ENCODE results near the gene ACY1.

The ACY1 gene

DNA sequence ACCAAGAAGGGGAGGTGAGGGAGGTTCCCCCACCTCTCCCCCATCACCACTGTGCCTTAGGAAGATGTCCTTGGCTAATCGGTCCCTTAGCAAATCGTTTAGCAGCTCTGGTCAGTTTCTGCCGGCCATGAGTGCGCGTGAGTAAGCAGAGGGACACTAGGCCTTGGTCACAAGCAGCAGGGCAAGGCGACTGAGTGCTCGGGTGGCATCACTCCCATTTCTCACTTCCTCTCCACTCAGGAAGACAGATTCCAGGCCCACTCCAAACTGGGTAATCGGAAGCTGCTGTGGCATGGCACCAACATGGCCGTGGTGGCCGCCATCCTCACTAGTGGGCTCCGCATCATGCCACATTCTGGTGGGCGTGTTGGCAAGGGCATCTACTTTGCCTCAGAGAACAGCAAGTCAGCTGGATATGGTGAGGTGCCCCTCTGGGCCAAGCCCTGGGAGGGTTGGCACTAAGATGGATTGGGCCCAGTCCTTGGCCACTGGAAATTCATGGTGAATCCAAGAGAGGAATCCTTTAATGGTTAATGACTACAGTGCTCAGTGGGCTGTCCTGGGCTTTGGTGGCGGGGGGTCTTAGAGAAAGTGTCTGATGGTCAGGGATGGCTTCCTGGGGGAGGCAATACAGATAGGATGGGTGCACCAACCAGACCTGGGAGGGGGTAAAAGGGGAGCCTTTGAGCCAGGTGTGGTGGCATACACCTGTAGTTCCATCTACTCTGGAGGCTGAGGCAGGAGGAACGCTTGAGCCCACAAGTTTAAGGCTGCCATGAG lies 37.2 kb upstream of the ACY1 start:
- no peak for DNase-seq (ENCODE audit: low read depth, low spot score)

DNA sequence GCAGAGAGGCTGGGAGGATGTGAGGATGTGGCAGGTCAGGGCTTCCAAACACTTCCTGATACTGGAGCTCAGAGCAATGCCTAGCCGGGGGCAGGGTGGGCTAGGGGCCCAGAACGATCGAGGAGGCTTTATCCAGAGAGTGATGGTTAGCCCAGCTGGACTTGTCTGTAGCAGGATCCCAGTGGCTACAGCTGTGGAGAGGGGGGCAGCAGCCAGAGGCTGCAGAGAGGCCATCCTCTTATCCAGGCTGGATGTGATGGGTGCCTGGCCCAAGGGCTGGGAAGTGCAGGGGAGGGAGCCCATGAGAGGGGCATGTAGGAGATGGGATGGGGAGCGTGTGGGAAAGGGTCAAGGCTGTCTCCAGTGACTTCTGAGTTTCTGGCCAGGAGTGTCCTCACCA lies 36.5 kb upstream of the ACY1 start:
- no peak for DNase-seq (ENCODE audit: low read depth, low spot score)

DNA sequence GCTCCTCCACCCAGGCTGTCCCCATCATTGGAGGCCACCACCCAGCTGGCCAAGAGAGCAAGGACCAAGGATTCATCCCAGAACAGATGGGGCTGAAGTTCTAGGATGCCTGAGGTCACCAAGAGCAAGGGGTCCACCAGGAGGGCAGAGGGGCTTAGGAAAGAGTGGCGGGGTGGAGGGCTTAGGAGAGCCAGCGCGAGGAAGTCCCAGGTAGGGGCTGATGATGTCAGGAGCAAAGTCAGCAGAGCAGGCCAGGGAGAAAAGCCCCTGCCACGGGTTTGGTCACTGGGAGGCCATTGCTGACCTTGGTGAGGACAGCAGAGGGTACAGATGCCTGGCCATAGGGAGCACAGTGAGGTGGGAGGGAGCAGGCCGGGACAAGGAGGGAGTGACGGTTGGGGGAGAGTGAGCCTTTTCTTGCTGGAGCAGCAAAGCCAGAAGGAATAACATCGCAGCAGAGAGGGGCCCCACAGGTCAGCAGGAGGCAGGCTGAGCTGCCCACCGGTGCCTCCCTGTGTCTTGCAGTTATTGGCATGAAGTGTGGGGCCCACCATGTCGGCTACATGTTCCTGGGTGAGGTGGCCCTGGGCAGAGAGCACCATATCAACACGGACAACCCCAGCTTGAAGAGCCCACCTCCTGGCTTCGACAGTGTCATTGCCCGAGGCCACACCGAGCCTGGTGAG lies 36.0 kb upstream of the ACY1 start:
- no peak for DNase-seq (ENCODE audit: low read depth, low spot score)

- DNase-seq (ENCODE audit: low read depth, low spot score) = no peak
Measured at GRCh38 chr3:51948016-51948580, 35.2 kb upstream of the ACY1 start.

- no peak for DNase-seq (ENCODE audit: low read depth, low spot score)
Measured at GRCh38 chr3:51949121-51949520, 34.2 kb upstream of the ACY1 start.

GRCh38 chr3:51950899-51951298 lies 32.4 kb upstream of the ACY1 start:
- no peak for DNase-seq (ENCODE audit: low read depth, low spot score)

DNA sequence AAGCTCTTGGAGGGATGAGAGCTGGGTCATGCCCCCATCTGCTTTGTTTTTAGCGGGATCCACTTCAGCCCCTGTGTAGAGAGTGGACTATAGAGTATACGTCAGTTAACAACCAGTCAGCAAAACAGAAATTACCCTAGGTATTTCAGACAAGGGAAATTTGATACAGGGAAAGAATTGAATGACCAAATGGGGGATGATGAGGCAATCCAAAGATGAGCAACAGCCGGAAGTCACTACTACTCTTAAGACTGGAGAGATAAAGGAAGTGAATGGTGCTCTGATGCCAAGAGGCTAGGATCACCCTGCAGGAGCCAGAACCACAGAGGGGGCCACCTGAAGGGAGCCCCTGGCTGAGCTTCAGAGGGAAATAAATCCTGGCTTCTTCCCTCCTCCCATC lies 29.9 kb upstream of the ACY1 start:
- no peak for DNase-seq (ENCODE audit: low read depth, low spot score)

DNA sequence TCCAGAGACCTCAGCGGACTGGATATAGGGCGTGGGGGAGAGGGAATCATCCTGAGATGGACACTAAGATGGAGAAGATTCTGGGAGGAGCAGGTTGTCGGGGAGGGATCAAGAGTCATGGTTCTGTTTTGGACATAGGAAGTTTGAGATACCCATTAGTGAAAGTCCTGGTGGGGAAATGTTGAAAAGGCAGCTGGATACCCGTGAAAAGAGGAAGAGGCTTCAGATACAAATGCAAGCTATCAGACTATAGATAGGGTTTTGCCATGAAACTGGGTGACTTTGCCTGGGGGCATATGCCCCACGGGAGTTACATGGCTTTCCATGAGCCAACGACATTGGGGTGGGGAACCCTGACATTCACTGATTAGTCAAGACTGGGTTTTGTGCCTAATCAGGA lies 29.2 kb upstream of the ACY1 start:
- DNase-seq (ENCODE audit: low read depth, low spot score) = no peak

DNA sequence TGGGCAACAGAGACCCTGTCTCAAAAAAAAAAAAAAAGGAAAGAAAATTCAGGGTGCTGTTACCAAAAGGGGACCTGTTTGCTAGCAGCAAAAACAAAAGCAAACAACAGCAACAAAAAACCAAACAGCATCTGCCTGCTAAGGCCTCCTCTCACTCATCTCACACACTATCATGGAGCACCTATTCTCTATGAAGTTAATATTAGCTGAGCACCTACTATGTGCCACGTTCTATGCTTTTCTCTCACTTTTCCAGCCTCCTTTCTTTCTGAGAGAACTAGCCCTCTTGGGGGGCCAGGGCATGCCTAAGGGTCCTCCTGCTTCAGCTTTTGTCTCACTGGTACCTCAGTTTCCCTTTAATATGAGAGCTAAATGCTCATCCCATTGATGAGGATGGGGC lies 28.6 kb upstream of the ACY1 start:
- no peak for DNase-seq (ENCODE audit: low read depth, low spot score)

GRCh38 chr3:51955175-51955892 lies 28.0 kb upstream of the ACY1 start, which contains the start of gene GPR62:
TSS of gene GPR62 (plus strand) at chr3:51955381. CDS start at chr3:51955653, 272 bp downstream.
- no peak for DNase-seq (ENCODE audit: low read depth, low spot score)

DNA sequence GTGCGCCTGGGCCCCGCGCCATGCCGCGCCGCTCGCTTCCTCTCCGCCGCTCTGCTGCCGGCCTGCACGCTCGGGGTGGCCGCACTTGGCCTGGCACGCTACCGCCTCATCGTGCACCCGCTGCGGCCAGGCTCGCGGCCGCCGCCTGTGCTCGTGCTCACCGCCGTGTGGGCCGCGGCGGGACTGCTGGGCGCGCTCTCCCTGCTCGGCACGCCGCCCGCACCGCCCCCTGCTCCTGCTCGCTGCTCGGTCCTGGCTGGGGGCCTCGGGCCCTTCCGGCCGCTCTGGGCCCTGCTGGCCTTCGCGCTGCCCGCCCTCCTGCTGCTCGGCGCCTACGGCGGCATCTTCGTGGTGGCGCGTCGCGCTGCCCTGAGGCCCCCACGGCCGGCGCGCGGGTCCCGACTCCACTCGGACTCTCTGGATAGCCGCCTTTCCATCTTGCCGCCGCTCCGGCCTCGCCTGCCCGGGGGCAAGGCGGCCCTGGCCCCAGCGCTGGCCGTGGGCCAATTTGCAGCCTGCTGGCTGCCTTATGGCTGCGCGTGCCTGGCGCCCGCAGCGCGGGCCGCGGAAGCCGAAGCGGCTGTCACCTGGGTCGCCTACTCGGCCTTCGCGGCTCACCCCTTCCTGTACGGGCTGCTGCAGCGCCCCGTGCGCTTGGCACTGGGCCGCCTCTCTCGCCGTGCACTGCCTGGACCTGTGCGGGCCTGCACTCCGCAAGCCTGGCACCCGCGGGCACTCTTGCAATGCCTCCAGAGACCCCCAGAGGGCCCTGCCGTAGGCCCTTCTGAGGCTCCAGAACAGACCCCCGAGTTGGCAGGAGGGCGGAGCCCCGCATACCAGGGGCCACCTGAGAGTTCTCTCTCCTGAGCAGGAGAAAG lies 27.2 kb upstream of the ACY1 start:
- DNase-seq (ENCODE audit: low read depth, low spot score) = no peak

- DNase-seq (ENCODE audit: low read depth, low spot score) = no peak
Measured at GRCh38 chr3:51957520-51958205, 25.7 kb upstream of the ACY1 start.

DNA sequence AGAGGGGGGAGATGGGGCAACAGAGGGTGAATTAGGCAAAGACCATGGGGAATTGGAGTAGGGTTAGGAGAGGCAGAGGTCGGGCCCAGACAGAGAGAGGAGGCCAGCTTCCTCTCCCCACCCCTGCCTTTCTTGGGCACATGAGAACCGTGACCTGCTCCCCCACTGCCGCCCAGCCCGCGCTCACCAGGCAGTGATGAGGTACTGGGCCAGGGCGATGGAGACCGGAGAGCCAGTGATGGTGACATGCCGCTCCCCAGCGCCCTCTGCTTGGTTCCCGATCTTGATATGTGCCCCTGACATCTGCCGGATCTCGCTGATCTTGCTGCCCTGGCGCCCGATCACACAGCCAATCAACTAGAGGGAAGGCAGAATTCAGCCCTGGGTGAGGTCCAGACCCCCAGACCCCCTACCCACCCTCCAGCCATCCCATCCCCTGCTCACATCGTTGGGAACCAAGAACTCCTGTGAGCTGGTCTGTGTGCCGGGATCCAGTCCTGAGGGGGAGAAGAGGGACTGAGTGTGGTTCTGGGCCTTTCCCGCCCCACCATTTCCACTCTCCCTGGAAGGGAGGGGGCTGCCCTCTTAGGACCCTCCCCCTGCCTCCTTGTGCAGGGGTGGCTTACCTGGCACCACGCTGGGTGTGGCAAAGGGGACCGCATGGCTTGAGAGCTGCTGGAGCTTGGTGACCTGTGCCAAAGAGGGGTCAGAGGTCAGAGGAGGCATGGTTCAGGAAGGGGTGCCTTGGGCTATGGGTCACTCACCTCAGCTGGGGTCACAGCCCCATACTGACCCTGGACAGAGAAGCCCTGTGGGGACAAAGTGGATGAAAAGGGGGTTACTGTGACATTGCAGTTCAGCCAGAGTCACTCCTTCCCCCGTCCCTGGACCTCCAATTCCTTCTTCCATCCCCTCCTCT lies 24.5 kb upstream of the ACY1 start:
- DNase-seq (ENCODE audit: low read depth, low spot score) = no peak

DNA sequence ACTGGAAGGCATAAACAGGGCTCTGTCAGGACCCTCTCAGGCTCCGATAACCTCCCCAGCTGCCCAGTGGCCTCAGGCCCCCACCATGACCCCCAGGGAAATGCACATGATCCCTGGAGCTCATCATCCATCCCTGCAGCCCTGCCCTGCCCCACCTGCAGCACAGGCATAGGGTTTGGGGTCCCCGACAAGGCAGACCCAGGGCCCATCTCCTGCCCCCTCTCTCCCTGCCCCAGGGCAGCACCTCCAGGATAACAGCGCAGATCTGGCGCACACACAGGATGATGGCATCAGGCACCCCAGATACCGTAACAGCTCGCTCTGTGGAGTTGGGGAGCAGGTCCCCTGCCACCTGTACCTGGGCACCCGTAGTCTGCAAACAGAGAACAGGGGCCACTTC lies 23.7 kb upstream of the ACY1 start:
- DNase-seq (ENCODE audit: low read depth, low spot score) = no peak

DNA sequence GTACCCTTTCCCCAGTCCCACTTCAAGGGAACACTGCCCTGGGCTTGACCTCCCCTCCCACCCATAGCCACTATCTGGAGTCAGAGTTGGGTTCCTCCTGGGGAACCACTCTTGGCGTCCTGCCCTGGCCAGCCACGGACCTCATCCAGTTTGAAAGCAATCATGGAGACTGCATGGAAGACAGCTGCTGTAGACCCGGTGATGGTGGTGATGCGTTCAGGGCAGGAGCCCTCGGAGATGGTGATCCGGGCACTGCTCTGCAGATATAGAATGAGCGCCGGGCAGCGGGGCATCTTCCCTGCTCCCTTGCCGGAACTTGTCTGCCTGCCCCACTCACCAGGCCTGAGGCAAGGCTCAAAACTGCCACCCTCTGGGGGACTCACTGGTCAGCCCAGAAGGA lies 22.9 kb upstream of the ACY1 start:
- DNase-seq (ENCODE audit: low read depth, low spot score) = no peak

- DNase-seq (ENCODE audit: low read depth, low spot score) = no peak
Measured at GRCh38 chr3:51961011-51961410, 22.3 kb upstream of the ACY1 start.

- no peak for DNase-seq (ENCODE audit: low read depth, low spot score)
Measured at GRCh38 chr3:51961602-51962569, 21.4 kb upstream of the ACY1 start.

- no peak for DNase-seq (ENCODE audit: low read depth, low spot score)
Measured at GRCh38 chr3:51962854-51963530, 20.3 kb upstream of the ACY1 start.
